Mononuclear cell (primary cell): Measurements from ENCODE around the gene MINDY1. TPM values are rescaled to one million over a fixed set of nuclear protein-coding genes. Genes with fewer than 3 reads are reported as not detected.

Source experiments
- H3K27me3 ChIP-seq: 2 replicates; pipeline ENCODE4 v1.6.0; 2011; ENCODE audit warnings: low read length, control low read depth; ENCODE audit not compliant: insufficient read depth
- H3K4me1 ChIP-seq: 2 replicates; pipeline ENCODE4 v1.5.1; 2011; ENCODE audit warnings: mild to moderate bottlenecking, low read length, control low read depth; ENCODE audit not compliant: insufficient read depth
- H3K4me3 ChIP-seq: 2 replicates; pipeline ENCODE4 v1.5.1; 2011; ENCODE audit warnings: mild to moderate bottlenecking, low read length, moderate library complexity
- H3K9me3 ChIP-seq: 2 replicates; pipeline ENCODE4 v1.5.1; 2011; ENCODE audit warnings: low read depth, mild to moderate bottlenecking, control low read depth, low read length
- total RNA-seq: library from RNA; depleted of rRNA; stranded (reverse); fragments of >200 nt; gene quantifications from one replicate; pipeline ENCODE4 v1.2.3, GENCODE V29; 2012

The MINDY1 gene
- total RNA-seq, 1 donor, result 14.4 TPM

DNA sequence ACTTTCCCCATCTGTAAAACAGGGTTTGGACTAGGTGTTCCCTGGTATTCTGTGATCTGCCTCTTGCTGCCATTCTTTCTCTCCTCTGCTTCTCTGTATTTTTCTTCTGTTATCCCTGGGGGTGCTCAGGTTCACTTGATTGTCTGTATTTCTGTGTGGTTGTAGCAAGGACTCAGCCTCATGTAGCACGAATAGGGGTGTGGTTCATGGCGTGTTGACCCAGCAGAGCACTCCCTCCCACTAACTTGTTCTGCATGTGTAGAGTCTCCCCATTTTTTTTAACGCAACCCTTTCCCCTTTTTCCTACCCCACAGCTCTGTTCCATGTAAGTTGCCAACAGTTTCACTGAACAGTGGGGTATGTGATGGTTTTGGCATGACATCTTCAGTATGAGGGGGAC lies 28.5 kb upstream of the MINDY1 start:
- no peaks in the 10 kb centered on the region for H3K9me3 ChIP-seq
- H3K27me3 ChIP-seq, result no peaks in the 10 kb centered on the region
- H3K4me1 ChIP-seq, result no peaks in the 10 kb centered on the region
- no peak overlapping the region for H3K4me3 ChIP-seq

GRCh38 chr1:151032164-151032563 lies 25.5 kb upstream of the MINDY1 start:
- no peak overlapping the region for H3K4me3 ChIP-seq
- H3K4me1 ChIP-seq, result no peaks in the 10 kb centered on the region
- H3K9me3 ChIP-seq, result no peaks in the 10 kb centered on the region
- no peaks in the 10 kb centered on the region for H3K27me3 ChIP-seq

GRCh38 chr1:151026460-151026859 lies 19.8 kb upstream of the MINDY1 start:
- Histone ChIP-seq H3K4me1 (peaks cover 7% of the 10 kb centered on the region), H3K9me3 (no peaks in the 10 kb centered on the region), H3K4me3 (no peak overlapping the region), H3K27me3 (no peaks in the 10 kb centered on the region)

DNA sequence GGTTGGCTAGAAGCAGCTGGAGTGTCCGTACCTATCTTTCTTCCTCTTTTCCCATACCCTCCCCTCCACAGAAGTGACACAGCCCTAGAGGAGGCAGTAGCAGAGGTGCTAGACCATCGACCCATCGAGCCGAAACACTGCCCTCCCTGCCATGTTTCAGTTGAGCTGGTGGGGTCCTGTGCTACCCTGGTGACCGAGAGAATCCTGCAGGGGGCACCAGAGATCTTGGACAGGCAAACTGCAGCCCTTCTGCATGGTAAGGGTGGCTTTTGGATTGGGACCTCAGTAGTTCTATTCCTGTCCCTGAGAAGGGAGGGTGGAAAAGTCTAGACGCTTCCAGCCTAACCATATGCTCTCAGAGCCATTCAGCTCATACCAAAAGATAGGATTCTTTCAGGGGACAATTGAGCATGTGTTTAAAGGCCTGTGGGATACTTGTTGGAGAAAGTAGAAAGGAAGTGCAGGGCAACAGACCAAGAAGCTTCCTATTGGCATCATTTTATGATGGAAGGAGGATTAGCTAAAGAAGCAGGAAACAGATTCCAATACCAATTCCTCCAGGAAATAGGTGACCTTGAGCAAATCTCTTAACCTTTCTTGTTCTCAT lies 17.9 kb upstream of the MINDY1 start:
- Histone ChIP-seq H3K27me3 (no peaks in the 10 kb centered on the region), H3K4me3 (no peak overlapping the region), H3K9me3 (no peaks in the 10 kb centered on the region), H3K4me1 (peaks cover 7% of the 10 kb centered on the region)

DNA sequence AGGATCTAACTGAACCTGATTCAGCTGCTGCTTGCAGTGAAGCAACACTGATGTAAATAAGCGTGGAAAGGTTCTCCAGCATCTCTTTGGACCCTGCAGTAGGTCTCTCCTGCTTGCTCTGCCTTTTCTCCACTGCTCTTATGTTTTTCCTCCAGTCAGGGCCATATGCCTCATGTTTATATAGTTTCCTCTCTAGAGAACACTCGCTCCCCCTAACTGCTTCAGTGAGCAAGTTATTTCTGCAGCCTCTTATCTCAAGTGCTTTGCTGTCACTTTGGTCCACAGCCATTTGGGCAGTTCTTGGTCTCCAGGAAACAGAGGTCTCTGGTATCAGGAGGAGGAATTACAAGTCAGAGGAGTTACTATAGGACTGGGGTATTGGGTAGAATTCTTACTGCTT lies 6.8 kb upstream of the MINDY1 start:
- peaks cover 29% of the 10 kb centered on the region for H3K4me1 ChIP-seq
- H3K9me3 ChIP-seq, result no peaks in the 10 kb centered on the region
- no peak overlapping the region for H3K4me3 ChIP-seq
- H3K27me3 ChIP-seq, result no peaks in the 10 kb centered on the region

DNA sequence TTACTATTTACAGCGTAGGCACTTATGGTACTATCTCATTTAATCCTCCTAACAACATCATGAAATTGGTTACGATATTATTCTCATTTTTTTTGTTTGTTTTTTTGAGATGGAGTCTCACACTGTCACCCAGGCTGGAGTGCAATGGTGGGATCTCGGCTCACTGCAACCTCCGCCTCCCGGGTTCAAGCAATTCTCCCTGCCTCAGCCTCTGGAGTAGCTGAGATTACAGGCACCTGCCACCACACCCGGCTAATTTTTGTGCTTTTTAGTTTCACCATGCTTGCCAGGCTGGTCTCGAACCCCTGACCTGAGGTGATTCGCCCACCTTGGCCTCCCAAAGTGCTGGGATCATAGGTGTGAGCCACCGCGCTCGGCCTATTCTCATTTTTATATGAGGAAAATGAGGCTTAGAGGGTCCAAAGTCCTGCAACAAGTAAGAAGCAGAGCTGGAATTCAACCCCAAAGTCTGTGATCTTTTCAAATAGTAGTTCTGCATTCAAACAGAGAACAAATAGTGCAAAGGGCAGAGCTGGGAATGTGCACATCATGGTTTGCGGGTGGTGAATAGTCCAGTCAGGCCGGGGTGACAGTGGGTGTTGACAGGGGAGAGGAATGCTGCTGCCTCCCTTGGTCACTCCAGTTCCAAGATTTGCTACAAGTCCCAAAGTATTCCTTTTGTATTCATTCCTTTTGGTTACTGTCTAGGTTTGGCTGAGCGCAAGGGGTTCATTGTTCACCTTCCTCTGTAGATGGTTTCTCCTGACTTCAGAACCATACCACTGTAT lies 6.2 kb upstream of the MINDY1 start:
- Histone ChIP-seq H3K9me3 (no peaks in the 10 kb centered on the region), H3K27me3 (no peaks in the 10 kb centered on the region), H3K4me1 (peaks cover 31% of the 10 kb centered on the region), H3K4me3 (no peak overlapping the region)

GRCh38 chr1:151011154-151011850 lies 4.6 kb upstream of the MINDY1 start:
- H3K27me3 ChIP-seq, result no peaks in the 10 kb centered on the region
- peaks cover 47% of the 10 kb centered on the region for H3K4me1 ChIP-seq
- no peak overlapping the region for H3K4me3 ChIP-seq
- H3K9me3 ChIP-seq, result no peaks in the 10 kb centered on the region

DNA sequence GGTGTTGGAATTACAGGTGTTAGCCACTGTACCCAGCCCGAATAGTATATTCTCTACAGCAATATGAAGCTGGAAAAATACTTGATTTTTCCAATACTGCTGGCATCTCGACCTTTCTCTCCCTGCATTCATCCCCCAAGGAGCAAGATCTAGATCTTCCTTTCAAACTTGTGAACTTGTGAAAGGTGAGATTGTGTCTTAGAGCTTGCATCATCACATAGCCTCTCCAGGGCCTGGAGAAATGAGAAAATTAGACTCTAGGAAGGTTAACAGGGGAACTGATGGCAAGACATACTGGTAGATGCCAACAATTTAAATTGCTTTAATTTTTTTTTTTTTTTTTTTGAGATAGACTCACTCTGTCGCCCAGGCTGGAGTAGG lies 3.6 kb upstream of the MINDY1 start:
- no peaks in the 10 kb centered on the region for H3K9me3 ChIP-seq
- H3K27me3 ChIP-seq, result no peaks in the 10 kb centered on the region
- H3K4me3 ChIP-seq, result no peak overlapping the region
- peaks cover 57% of the 10 kb centered on the region for H3K4me1 ChIP-seq

DNA sequence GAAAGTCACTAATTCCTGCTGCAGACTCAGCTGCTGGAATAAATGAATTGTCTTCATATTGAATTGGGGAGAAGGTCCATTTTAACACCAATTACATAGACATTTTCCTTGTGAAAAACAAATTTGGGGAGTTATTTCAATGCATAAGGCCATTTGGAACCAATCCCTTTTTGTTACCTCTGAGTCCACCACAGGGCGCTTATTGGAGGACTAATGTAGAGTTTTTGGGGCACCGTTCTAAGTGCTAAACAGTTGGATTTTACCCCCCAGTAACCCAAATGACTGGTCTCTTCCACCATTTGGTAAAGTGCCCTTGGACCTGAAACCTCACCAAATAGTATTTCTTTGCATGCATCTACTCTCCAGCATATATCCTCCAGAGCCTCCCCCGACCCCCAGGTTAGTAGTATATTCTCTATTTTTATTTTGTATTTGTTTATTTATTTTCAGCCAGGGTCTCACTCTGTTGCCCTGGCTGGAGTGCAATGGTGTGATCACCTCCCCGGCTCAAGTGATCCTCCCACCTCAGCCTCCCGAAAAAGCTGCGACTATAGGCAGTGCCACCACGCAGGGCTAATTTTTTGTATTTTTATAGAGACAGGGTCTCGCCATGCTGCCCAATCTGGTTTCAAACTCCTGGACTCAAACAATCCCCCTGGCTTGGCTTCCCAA lies 3.1 kb upstream of the MINDY1 start:
- Histone ChIP-seq H3K4me3 (no peak overlapping the region), H3K9me3 (no peaks in the 10 kb centered on the region), H3K4me1 (peaks cover 62% of the 10 kb centered on the region), H3K27me3 (no peaks in the 10 kb centered on the region)

DNA sequence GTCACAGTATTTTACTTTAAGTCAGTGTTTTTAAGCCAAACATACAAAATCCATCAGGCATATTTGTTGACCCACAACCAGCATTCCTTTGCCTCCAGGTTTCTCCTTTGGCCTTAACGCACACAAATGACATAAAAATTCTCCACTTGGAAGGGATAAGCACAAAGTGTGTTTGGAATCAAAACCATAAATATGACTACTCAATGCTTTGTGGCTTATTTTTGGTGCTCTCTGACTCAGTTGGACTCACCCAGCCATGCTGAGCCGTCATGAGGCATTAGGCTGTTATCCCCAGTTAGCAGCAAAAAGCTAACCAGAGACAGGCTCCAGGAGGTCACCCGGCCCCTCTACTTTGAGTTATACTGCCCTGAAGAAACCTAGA lies 2.5 kb upstream of the MINDY1 start:
- H3K27me3 ChIP-seq, result no peaks in the 10 kb centered on the region
- peak overlapping the region; percentile 63 for H3K4me3 ChIP-seq
- H3K9me3 ChIP-seq, result no peaks in the 10 kb centered on the region
- peaks cover 68% of the 10 kb centered on the region for H3K4me1 ChIP-seq

DNA sequence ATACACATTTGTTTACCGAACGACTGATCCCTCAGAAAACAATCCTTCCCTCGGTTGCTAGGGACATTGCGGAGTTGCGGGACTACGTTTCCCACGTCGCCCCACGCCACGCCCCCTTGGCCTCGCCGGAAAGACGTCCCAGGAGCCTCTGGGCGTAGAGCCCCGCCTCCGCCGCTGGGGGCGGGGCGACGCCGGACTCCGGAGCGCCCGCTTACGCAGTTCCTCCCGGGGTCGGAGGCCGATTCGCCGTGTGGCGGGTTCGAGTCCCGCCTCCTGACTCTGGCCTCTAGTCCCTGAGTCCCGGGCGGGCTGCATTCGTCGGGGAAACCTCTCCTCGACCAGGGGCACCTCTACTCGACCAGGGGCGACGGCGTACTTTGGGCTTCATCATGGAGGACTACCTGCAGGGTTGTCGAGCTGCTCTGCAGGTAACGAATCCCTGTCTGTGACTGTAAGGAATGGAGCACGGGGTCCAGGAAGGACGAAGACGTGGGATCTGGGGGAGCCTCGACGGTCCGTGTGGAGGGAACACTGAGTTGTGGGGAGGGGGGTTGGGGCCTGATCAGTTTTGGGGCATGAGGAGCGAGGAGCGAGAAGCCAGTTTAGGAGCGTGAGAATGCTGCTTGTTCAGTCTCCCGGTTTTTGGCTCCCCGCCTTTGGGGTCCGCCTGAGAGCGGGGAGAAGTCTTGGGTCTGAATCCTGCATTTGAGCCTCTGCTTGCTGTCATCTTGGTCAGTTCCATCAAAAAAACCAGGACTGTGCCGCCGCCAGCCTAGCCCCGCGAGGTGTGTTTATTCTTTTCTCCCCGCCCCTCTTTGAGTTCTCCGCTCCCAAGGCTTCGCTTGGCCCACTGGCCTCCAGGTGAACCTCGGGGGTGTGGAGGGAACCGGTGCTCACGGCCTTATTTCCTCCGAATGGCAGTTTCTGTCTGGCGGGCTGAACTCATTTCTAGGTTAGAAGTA lies 1.8 kb upstream of the MINDY1 start, which contains the start of gene PRUNE1:
PRUNE1 (plus strand) TSS at position 206 of the 962 bp plus-strand sequence; CDS start at position 390, 184 bp downstream.
- no peaks in the 10 kb centered on the region for H3K27me3 ChIP-seq
- peaks cover 73% of the 10 kb centered on the region for H3K4me1 ChIP-seq
- H3K4me3 ChIP-seq, result peak within 1 kb of the TSS; percentile 63
- no peaks in the 10 kb centered on the region for H3K9me3 ChIP-seq

GRCh38 chr1:151007853-151008243 lies 1.1 kb upstream of the MINDY1 start:
- no peaks in the 10 kb centered on the region for H3K27me3 ChIP-seq
- no peaks in the 10 kb centered on the region for H3K9me3 ChIP-seq
- H3K4me1 ChIP-seq, result peaks cover 75% of the 10 kb centered on the region
- peak overlapping the region; percentile 63 for H3K4me3 ChIP-seq

DNA sequence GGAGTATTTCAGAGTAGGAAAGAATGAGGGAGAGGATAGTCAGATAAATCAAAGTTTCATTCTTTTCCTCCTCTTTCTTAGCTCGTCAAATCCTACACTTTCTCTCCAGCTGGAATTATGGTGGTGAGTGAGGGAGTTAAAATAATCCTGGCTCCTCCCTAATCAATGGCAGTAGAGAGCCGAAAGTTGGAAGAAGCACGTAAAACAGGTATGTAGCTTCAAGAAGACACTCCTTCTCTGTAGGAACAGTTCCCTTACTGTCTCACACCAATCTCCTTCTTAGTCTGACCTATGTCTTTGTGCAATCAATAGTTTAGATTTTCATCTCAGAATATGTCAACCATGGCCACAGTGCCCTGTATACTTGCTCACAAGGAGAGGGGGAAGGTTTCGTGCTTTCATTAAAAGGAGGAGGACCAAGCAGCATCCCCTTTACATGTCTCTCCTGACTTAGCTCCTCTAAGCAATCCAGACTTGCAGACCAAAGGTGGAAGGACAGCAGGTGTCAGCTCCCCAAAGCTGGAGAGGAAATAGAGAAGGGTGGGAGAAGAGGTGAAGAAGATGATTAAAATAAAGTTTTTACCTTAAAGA lies 878 bp downstream of the MINDY1 start:
- Histone ChIP-seq H3K27me3 (no peaks in the 10 kb centered on the region), H3K9me3 (no peaks in the 10 kb centered on the region), H3K4me1 (peaks cover 95% of the 10 kb centered on the region), H3K4me3 (peak overlapping the region; percentile 59)

DNA sequence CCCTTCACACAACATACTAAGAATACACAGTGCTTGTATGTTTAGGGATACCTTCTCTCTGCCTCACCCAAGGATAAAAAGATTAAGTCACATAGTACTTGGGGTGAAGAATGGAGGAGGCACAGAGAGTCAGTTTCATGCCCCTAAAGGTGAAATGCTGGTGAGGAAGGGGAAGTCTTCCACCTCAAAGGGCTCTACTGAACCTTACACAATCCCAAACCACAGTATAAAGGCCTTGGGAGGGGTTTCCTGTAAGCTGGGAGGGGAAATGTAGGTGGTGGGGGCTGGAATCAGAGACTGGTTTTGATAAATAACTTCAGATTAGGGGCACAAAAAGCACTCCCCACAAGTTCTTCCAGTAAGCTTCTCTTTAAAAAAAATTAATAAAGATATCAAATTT lies 3.5 kb downstream of the MINDY1 start:
- Histone ChIP-seq H3K9me3 (no peaks in the 10 kb centered on the region), H3K27me3 (no peaks in the 10 kb centered on the region), H3K4me3 (peak overlapping the region; percentile 28), H3K4me1 (peaks cover 93% of the 10 kb centered on the region)
